Epithelial cell of proximal tubule (primary cell): ENCODE results near the gene NEGR1. TPM values are rescaled to one million over a fixed set of nuclear protein-coding genes. Genes with fewer than 3 reads are reported as not detected.

Experiments used
- DNase-seq: peaks from one replicate; pipeline ENCODE4 v3.0.0-alpha.2; 2011; ENCODE audit warnings: low read depth
- H3K4me3 ChIP-seq: 2 replicates; pipeline ENCODE4 v1.5.1; 2011; ENCODE audit warnings: low read depth, mild to moderate bottlenecking, low read length
- total RNA-seq: library from RNA; depleted of rRNA; stranded (reverse); fragments of >200 nt; gene quantifications from 2 replicates; pipeline ENCODE4 v1.2.3, GENCODE V29; 2015
- TF ChIP-seq, protein P1 (sequence below): conservative IDR thresholded peaks from 2 replicates; pipeline ENCODE4 v1.5.1; 2012; ENCODE audit warnings: low read depth, mild to moderate bottlenecking, low read length

The NEGR1 gene
- total RNA-seq, 1 donor from 2014 or later = 3.1 TPM

DNA sequence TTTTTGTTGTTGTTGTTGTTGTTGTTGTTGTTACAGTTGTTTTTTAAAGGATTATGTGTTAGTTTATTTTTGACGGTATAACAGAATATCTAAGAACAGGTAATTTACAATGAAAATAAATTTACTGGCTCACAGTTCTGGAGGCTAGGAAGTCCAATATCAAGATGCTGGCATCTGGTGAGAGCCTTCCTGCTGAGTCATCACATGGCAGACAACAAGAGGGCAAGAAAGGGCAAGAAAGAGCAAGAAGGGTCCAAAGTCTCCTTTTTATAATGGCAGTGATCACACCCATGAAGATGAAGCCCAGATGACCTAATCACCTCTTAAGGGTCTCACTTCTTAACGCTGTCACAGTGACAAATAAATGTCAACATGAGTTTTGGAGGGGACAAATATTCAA is 142.1 kb downstream of the NEGR1 start:
- no peak overlapping the region for H3K4me3 ChIP-seq
- DNase-seq = no peak
- TF ChIP-seq, protein P1, sequence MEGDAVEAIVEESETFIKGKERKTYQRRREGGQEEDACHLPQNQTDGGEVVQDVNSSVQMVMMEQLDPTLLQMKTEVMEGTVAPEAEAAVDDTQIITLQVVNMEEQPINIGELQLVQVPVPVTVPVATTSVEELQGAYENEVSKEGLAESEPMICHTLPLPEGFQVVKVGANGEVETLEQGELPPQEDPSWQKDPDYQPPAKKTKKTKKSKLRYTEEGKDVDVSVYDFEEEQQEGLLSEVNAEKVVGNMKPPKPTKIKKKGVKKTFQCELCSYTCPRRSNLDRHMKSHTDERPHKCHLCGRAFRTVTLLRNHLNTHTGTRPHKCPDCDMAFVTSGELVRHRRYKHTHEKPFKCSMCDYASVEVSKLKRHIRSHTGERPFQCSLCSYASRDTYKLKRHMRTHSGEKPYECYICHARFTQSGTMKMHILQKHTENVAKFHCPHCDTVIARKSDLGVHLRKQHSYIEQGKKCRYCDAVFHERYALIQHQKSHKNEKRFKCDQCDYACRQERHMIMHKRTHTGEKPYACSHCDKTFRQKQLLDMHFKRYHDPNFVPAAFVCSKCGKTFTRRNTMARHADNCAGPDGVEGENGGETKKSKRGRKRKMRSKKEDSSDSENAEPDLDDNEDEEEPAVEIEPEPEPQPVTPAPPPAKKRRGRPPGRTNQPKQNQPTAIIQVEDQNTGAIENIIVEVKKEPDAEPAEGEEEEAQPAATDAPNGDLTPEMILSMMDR = no peak

DNA sequence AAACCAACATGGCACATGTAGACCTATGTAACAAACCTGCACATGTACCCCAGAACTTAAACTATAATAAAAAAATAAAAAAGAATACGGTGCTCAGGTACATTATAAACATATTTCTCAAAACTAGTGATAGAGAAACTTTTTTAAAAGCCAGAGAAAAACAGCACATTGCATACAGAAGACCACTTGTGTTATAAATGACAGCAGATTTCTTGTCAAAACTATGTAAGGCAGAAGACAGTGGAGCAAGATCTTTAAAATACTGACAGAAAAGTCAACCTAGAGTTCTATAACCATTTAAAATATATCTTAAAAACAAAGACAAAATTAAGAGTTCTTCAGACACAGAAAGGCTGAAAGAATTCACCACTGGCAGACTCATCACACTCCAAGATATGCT is 144.7 kb downstream of the NEGR1 start:
- no peak for DNase-seq
- no peak overlapping the region for H3K4me3 ChIP-seq
- TF ChIP-seq, protein P1 = no peak

DNA sequence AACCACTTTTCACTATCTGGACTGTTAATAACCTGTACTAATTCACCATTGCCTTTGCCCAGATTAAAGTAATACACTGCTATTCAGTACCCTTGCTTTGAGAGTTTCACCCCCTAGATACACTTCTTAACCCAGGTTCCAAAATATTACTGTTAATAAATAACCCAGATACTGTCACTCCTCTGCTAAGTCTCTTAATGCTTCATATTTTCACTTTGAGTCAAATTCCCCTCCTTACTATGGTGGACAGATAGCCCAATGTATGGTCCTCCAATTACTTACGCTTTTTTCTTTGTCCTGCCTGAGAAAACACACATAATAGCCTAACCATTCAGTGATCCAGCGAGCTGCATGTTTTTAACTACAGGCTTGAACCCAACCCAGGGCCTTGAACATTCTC is 152.5 kb downstream of the NEGR1 start:
- H3K4me3 ChIP-seq = no peak overlapping the region
- TF ChIP-seq, protein P1 = no peak
- no peak for DNase-seq

DNA sequence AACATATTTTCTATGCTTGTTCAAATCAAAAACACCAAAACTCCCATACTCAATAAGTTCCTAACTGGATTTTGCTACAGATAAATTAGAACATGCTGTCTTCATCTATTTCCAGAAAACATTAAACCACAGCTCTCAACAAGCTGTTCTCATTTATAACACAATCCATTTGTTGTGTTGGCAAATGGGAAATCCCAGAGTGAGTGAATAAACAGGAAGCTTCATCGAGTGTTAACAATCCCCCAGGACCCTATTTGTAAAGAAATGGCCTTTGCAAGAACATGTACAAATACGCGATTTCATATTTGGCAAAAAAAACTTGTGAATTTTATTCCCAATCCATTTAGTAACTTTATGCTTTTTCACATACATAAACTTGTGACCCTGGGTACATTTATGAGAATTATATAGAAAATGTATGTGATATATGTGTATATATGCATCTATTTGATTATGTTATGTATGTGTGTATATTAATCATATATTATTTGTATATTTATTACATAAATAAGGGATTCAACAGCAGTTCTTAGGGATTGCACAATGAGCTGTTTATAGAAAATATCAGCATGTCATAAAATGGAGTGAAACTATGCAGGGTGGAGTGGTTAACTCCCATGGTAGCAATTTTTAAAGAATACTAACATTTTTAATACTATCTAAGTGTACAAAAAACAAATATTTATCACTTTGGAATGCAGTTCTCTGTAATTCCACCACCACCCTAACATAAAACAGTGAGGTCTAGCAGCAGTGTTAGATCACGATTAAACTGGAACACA is 160.0 kb downstream of the NEGR1 start:
- TF ChIP-seq, protein P1 = no peak
- H3K4me3 ChIP-seq = no peak overlapping the region
- no peak for DNase-seq

DNA sequence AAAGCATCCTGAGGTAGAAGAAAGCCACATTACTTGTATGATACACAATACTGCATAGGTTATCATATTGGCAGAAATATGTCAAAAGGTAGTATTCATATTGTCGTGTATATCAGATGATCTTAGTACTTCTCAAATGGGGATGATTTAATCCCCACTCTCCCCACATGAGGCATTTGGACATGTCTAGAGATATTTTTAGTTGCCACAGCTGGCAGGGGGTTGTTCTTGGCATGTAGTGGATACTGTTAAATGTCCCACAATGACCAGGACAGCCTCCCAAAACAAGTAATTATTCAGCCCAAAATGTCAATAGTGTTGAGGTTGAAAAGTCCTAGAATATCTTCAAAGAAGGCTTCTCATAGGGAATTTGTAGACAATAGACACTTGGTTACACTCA is 162.8 kb downstream of the NEGR1 start:
- no peak overlapping the region for H3K4me3 ChIP-seq
- no peak for DNase-seq
- TF ChIP-seq, protein P1 = no peak

DNA sequence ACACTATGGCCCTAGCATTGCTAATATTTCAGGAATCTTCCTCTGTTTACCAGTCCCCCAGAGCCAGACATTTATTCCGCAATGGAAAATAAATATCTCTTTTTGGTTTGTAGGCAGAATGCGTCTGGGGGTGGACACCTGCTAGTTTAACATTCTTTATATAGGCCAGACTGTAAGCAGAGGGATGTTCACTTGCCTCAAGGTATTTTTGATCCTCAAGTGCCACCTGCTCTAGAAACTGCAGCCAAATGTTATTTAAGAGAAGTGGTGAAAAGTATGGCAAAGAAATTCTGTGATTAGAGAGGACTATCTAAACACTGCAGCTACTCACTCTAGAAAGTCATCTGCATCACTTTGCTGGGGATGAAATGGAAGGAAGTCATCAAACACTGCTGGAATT is 164.7 kb downstream of the NEGR1 start:
- no peak for DNase-seq
- H3K4me3 ChIP-seq = no peak overlapping the region
- TF ChIP-seq, protein P1 = no peak

DNA sequence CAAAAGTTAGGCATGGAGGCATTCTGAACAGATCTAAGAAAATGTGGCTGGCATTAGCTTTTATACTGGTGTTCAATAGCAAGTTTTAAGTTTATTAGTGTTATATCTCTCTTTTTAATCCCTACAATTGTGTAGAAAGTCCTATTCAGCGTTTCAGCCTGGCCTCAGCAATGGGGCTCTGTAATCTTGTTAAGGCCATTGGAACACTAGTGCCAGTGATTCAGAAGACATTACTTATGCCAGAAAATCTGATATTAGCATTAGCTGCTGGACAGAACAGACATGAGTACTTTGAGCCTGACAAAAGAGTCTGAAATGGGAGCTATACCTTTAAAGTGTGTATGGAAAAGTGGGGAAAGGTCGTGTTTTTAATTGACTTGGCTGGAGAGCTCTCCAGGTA is 167.0 kb downstream of the NEGR1 start:
- DNase-seq = no peak
- TF ChIP-seq, protein P1 = no peak
- H3K4me3 ChIP-seq = no peak overlapping the region
